Caco-2 (cell line): ENCODE results near the gene DAB2IP. TPM values are rescaled to one million over a fixed set of nuclear protein-coding genes. Genes with fewer than 3 reads are reported as not detected.

ENCODE experiments used
- BruUV-seq: library from RNA; stranded (reverse); fragments of 400-500 nt; replicated peaks from 2 replicates; lab custom pipeline; 2021; lab: Mats Ljungman, UMichigan
- CTCF ChIA-PET: fragments of 300-600 bp; sonication (Branson Sonifier 250); formaldehyde crosslinking; loops from one replicate; lab custom pipeline; 2022; ENCODE audit warnings: antibody characterized with exemption; lab: Charles Lee
- POLR2A ChIA-PET: fragments of 300-600 bp; sonication (Branson Sonifier 250); formaldehyde crosslinking; loops from one replicate; lab custom pipeline; 2022; ENCODE audit warnings: antibody characterized with exemption; lab: Charles Lee
- DNase-seq, 2 experiments: peaks; one replicate each; pipeline versions ENCODE4 v3.0.0 to v3.0.0-alpha.2; 2020 to 2022
- H3K27me3 ChIP-seq: replicated peaks from 2 replicates; pipeline ENCODE4 v1.6.0; 2011; ENCODE audit warnings: low read length; ENCODE audit not compliant: control insufficient read depth, insufficient read depth
- H3K36me3 ChIP-seq: 2 replicates; pipeline ENCODE4 v1.5.1; 2011; ENCODE audit warnings: low read length; ENCODE audit not compliant: control insufficient read depth, insufficient read depth
- H3K4me1 ChIP-seq: fragments of 250-450 bp; sonication (Bioruptor Pico); 2 replicates; pipeline ENCODE4 v1.5.1; 2020; ENCODE audit warnings: mild to moderate bottlenecking
- H3K4me3 ChIP-seq: 2 replicates; pipeline ENCODE4 v1.5.1; 2011; ENCODE audit warnings: low read depth, mild to moderate bottlenecking, control low read depth, low read length
- H3K9me3 ChIP-seq: fragments of 250-450 bp; sonication (Bioruptor Pico); 2 replicates; pipeline ENCODE4 v1.5.1; 2020; ENCODE audit warnings: mild to moderate bottlenecking, moderate library complexity
- H3K27ac Mint-ChIP-seq: one replicate; pipeline ENCODE4 v1.8.0; 2022; ENCODE audit warnings: mixed read lengths; ENCODE audit not compliant: unreplicated experiment
- H3K27me3 Mint-ChIP-seq: one replicate; pipeline ENCODE4 v1.8.0; 2022; ENCODE audit warnings: mixed read lengths; ENCODE audit not compliant: insufficient read depth, unreplicated experiment
- H3K36me3 Mint-ChIP-seq: one replicate; pipeline ENCODE4 v1.8.0; 2022; ENCODE audit warnings: mild to moderate bottlenecking, mixed read lengths; ENCODE audit not compliant: insufficient read depth, unreplicated experiment
- H3K4me1 Mint-ChIP-seq: one replicate; pipeline ENCODE4 v1.8.0; 2022; ENCODE audit warnings: low read depth, mixed read lengths; ENCODE audit not compliant: unreplicated experiment
- H3K4me3 Mint-ChIP-seq: one replicate; pipeline ENCODE4 v1.8.0; 2022; ENCODE audit warnings: mild to moderate bottlenecking, moderate library complexity, mixed read lengths; ENCODE audit not compliant: unreplicated experiment
- H3K9me3 Mint-ChIP-seq: one replicate; pipeline ENCODE4 v1.8.0; 2022; ENCODE audit warnings: mixed read lengths; ENCODE audit not compliant: unreplicated experiment
- CTCF ChIP-seq, 2 experiments: fragments of 200-600 bp in 1 of 2; IDR thresholded peaks; 1 replicate in 1 of 2; 2 replicates in 1 of 2; pipeline versions ENCODE4 v1.5.1 to v1.8.0; 2011 to 2022; ENCODE audit warnings: antibody characterized with exemption in 1 of 2, control low read depth in 1 of 2, inconsistent platforms in 1 of 2, low read depth in 1 of 2, low read length in 1 of 2, mild to moderate bottlenecking in 1 of 2, moderate library complexity in 1 of 2; ENCODE audit not compliant: insufficient read depth in 1 of 2, severe bottlenecking in 1 of 2, unreplicated experiment in 1 of 2
- intact Hi-C: fragments of 100-400 bp; cut with micrococcal nuclease; formaldehyde crosslinking; loops from one replicate; pipeline ENCODE4 v1.10.0; 2022; ENCODE audit not compliant: unreplicated experiment
- total RNA-seq: library from RNA; stranded (reverse); gene quantifications from 2 replicates; pipeline ENCODE4 v1.2.3, GENCODE V29; 2022

Gene DAB2IP
- total RNA-seq, 1 experiment from 2014 or later: 26.0 TPM

- ChIA-PET CTCF (no interaction called here), POLR2A (no interaction called here)
- H3K27me3 ChIP-seq: no peaks in the 10 kb centered on the region
- DNase-seq: no peak
- no peaks in the 10 kb centered on the region for H3K9me3 ChIP-seq
- no peaks in the 10 kb centered on the region for H3K4me1 ChIP-seq
- Mint-ChIP-seq H3K27ac (no peak overlapping the region), H3K4me3 (no peak overlapping the region), H3K9me3 (no peaks in the 10 kb centered on the region), H3K36me3 (peaks cover 26% of the 10 kb centered on the region), H3K27me3 (no peaks in the 10 kb centered on the region), H3K4me1 (no peaks in the 10 kb centered on the region)
- H3K36me3 ChIP-seq: no peaks in the 10 kb centered on the region; the same call in 1 of the 2 replicates
- intact Hi-C loops: no loop called here
- no peak for TF ChIP-seq CTCF (IDR thresholded peaks at IDR 0.05; ENCODE audit: insufficient read depth in 1 of 2, low read depth in 1 of 2, low read length in 1 of 2, severe bottlenecking in 1 of 2, unreplicated experiment in 1 of 2)
- H3K4me3 ChIP-seq: no peak overlapping the region
- BruUV-seq: no TSS peak
Observed at GRCh38 chr9:121771418-121771817, 120.0 kb downstream of the DAB2IP start.

DNA sequence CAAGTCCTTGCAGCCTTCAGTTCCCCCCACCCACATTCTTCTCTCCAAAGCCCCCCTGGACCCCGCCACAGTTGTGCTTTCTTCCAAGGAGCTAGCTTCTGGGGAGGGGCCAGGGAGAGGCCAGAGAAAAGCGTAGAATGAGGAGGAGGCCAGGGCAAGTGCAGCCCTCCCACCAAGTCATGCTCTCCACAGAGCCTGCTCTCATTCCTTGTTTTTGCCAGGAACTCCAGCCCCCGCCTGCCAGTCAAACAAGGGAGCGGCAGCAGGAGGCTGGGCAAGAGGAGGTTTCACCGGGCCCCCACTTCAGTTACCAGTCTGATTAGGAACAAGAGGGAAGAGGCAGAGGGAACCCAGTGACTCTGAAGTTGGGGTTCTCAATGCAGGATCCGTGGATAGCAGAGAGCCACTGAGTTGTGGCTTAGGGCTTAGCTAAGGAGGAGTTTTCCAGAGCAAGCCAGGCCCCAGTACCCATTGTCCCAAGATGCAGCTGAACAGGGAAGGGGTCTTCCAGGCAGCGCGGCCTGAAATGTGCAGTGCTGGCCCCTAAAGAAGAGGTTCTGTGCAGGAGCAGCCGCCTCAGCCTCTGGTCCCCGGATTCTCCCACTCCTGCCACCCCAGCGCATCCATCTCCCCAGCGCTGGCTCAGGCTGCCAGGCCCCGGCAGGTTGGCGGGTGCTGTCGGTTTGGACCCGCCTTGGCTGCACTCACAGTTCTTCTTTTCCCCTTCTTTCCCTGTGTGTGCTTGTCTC is 120.6 kb downstream of the DAB2IP start:
- ChIA-PET CTCF (no interaction called here), POLR2A (no interaction called here)
- no peak overlapping the region for H3K4me3 ChIP-seq
- BruUV-seq: no TSS peak
- no peak overlapping the region for H3K27ac Mint-ChIP-seq
- H3K4me3 Mint-ChIP-seq: no peak overlapping the region
- DNase-seq: no peak
- intact Hi-C loops: no loop called here
- no peaks in the 10 kb centered on the region for H3K27me3 ChIP-seq
- no peak for TF ChIP-seq CTCF (IDR thresholded peaks at IDR 0.05; ENCODE audit: insufficient read depth in 1 of 2, low read depth in 1 of 2, low read length in 1 of 2, severe bottlenecking in 1 of 2, unreplicated experiment in 1 of 2)
- no peaks in the 10 kb centered on the region for H3K4me1 ChIP-seq
- H3K36me3 ChIP-seq: no peaks in the 10 kb centered on the region; the same call in 1 of the 2 replicates
- H3K36me3 Mint-ChIP-seq: peaks cover 20% of the 10 kb centered on the region
- H3K27me3 Mint-ChIP-seq: no peaks in the 10 kb centered on the region
- H3K9me3 Mint-ChIP-seq: no peaks in the 10 kb centered on the region
- no peaks in the 10 kb centered on the region for H3K9me3 ChIP-seq
- no peaks in the 10 kb centered on the region for H3K4me1 Mint-ChIP-seq

- no peaks in the 10 kb centered on the region for H3K27me3 ChIP-seq
- DNase-seq: no peak
- H3K4me3 Mint-ChIP-seq: no peak overlapping the region
- no peak overlapping the region for H3K27ac Mint-ChIP-seq
- no peaks in the 10 kb centered on the region for H3K9me3 ChIP-seq
- H3K4me1 ChIP-seq: no peaks in the 10 kb centered on the region
- ChIA-PET POLR2A (no interaction called here), CTCF (no interaction called here)
- no peaks in the 10 kb centered on the region; the same call in 1 of the 2 replicates for H3K36me3 ChIP-seq
- BruUV-seq: no TSS peak
- H3K4me3 ChIP-seq: no peak overlapping the region
- H3K9me3 Mint-ChIP-seq: no peaks in the 10 kb centered on the region
- TF ChIP-seq CTCF (IDR thresholded peaks at IDR 0.05; ENCODE audit: insufficient read depth in 1 of 2, low read depth in 1 of 2, low read length in 1 of 2, severe bottlenecking in 1 of 2, unreplicated experiment in 1 of 2): no peak
- no peaks in the 10 kb centered on the region for H3K27me3 Mint-ChIP-seq
- intact Hi-C loops: no loop called here
- peaks cover 18% of the 10 kb centered on the region for H3K36me3 Mint-ChIP-seq
- H3K4me1 Mint-ChIP-seq: no peaks in the 10 kb centered on the region
Observed at GRCh38 chr9:121772600-121773285, 121.3 kb downstream of the DAB2IP start.
